GM18498 (cell line): ENCODE results near the gene ACER3.

ENCODE experiments used
- ATAC-seq: cut with Tn5 transposase; IDR thresholded peaks from one replicate; pipeline ENCODE4 v1.9.1; 2021; ENCODE audit warnings: mild to moderate bottlenecking, moderate library complexity; ENCODE audit not compliant: unreplicated experiment

ACER3 gene

DNA sequence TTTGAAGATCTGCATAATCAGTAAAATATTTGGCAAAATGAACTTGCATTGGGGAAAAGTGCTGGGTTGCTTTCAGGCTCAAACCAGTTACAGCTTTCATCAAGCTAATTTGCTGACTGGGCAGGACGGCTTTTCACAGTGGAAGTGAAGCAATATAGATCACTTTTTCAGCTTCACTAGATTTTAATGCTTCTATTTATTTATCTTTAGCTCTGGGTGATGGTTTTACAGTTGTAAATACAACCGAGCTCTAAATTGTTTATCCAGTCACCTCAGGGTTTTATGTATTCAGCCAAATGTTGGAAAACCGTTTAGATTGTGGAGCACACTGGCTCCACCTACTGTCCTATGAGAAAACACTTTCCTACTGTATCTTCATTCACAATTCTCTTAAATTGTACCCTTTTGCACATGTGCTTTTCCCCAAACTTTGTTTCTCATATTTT is 58.2 kb downstream of the ACER3 start:
- no peak for ATAC-seq

GRCh38 chr11:76919467-76919866 is 58.7 kb downstream of the ACER3 start:
- ATAC-seq, result no peak

DNA sequence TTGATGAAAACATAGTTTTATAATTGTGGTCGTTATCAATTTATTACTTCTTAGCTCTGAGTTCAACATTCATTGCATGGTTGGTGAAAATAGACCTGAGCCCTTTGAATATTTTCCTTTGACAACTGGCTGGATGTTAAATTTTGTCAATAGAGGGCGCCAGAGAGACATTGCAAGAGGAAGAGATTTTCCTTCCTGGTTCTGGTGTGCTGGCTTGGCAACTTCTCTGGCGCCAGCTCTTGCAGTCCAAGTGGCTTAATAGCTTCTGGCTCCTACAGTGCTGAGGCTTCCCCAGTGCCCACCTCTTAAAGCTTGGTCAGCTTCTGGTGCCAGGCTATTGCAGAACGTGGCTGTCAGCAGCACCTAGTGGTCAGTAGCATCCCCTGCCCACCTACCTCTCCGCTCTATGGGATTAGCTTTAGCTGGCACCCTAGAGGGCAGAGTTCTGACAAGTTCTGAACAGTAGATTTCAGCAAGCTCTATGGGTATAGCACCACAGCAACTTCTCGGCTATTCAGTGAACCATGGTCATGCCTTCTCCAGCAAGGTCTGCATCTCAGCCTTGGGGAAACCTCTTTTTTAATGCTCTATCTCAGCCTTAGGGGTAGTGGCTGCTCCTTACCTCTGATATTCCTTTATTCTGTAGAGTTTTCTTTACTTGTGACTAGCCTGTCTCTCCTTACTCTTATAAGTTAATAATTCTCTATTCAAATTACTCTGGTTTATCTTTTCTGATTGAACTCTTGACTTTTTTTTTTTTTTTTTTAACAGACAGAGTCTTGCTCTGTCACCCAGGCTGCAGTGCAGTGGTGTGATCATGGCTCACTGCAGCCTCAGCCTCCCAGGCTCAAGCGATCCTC is 59.4 kb downstream of the ACER3 start:
- ATAC-seq, result peak; percentile 72

GRCh38 chr11:76927160-76927559 is 66.4 kb downstream of the ACER3 start:
- no peak for ATAC-seq

- ATAC-seq, result no peak
These were observed 74.3 kb downstream of the ACER3 start for GRCh38 chr11:76935042-76935441.

- no peak for ATAC-seq
These were observed 78.5 kb downstream of the ACER3 start for GRCh38 chr11:76939219-76939631.

GRCh38 chr11:76944225-76944624 is 83.5 kb downstream of the ACER3 start:
- no peak for ATAC-seq

GRCh38 chr11:76946223-76946622 is 85.5 kb downstream of the ACER3 start:
- ATAC-seq, result no peak

GRCh38 chr11:76947190-76947589 is 86.5 kb downstream of the ACER3 start:
- no peak for ATAC-seq

DNA sequence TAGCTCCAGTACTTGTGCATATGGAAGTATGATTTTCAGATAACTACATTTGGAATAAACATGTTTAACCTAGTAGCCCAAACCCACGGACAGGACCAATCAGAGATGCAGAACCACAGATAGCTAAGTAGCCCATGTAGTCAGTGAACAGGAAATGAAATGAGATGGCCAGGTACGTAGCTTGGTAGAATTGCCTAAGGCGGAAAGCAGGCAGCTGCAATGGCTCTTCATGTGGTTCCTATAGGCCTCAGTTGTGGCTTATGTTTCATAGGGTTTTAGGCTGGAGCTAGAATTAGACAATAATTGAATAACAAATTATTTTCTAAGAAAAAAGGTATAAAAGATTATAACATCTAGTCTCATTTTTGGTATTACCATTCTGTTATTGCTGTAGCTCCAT is 87.1 kb downstream of the ACER3 start:
- ATAC-seq, result no peak

- ATAC-seq, result no peak
These were observed 94.9 kb downstream of the ACER3 start for GRCh38 chr11:76955459-76956114.

- ATAC-seq, result peak; percentile 81
These were observed 102.1 kb downstream of the ACER3 start for GRCh38 chr11:76962583-76963416.

GRCh38 chr11:76963417-76964168 is 102.9 kb downstream of the ACER3 start:
- ATAC-seq, result peak; percentile 15

GRCh38 chr11:76972051-76972450 is 111.3 kb downstream of the ACER3 start:
- no peak for ATAC-seq

GRCh38 chr11:76974179-76974891 is 113.6 kb downstream of the ACER3 start:
- ATAC-seq, result no peak

DNA sequence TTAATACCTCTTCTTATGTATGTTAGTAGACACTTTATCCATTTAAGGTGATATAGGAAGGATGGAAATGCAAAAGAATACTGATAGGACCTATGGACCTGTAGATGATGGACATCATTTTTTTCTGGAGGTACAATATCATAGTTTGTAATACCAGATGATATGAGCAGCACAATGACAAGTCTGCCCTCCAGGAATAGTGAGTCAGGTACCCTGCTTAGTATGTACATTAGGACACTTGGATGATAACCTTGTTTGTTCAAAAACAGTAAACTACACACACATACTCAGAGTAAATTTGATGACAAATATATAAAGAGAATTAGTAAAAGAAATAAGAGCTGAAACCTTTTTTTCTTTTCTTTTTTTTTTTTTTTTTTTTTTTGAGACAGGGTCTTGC is 114.8 kb downstream of the ACER3 start:
- ATAC-seq, result no peak

DNA sequence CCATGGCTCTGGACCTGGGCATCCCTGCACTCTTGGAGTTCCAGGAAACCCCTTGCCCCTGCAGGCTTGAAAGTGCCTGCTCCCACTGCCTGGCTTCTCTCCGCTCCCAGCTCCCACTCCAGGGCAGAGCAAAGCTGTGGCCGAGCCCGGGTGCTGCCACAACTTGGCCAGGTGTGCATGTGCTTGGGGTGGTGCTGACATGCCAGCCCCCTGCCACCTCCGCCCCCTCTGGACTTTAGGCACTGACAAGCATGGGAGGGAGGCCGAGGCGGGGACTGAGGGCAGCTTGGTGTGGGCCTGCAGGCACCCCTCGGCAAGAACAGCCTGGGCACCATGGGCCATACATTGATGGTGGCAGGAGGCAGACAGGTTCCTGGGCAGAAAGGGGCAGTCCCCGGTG is 117.1 kb downstream of the ACER3 start:
- no peak for ATAC-seq

GRCh38 chr11:76978239-76978638 is 117.5 kb downstream of the ACER3 start:
- no peak for ATAC-seq

- no peak for ATAC-seq
These were observed 118.1 kb downstream of the ACER3 start for GRCh38 chr11:76978818-76979217.

DNA sequence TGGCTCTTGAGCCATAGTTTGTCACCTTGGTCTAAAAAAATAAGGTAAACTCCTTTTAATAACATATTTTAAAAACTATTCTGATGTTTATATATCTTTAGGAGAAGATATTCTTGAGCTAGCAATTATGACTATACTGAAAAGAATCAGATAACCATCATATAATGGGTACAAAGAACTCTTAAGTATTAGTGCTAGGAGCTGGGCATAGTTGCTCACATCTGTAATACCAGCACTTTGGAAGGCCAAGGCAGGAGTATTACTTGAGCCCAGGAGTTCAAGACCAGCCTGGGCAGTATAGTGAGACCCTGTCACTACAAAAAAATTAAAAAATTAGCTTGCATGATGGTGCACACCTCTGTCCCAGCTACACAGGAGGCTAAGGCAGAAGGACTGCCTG is 119.5 kb downstream of the ACER3 start:
- ATAC-seq, result no peak
